Esophagus squamous epithelium (tissue), 5 donors: ENCODE measurements around the gene EHF. TPM values are rescaled to one million over a fixed set of nuclear protein-coding genes. Genes with fewer than 3 reads are reported as not detected.

Source experiments
- DNase-seq: peaks from one replicate; lab custom pipeline; 2025; lab: John Stamatoyannopoulos, UW
- H3K27ac ChIP-seq, 4 donors: fragments of 200-600 bp; sonication (generic); one replicate each; pipeline ENCODE4 v1.5.1; 2016 to 2019; ENCODE audit warnings: mild to moderate bottlenecking in 1 of 4
- H3K27me3 ChIP-seq, 4 donors: fragments of 200-600 bp; sonication (generic); 1 replicate in 3 of 4; 2 replicates in 1 of 4; pipeline versions ENCODE4 v1.5.1 to v1.6.0; 2017 to 2021; ENCODE audit warnings: antibody characterized with exemption in 1 of 4
- H3K36me3 ChIP-seq, 3 donors: fragments of 200-600 bp; sonication (generic); one replicate each; pipeline ENCODE4 v1.5.1; 2016 to 2019
- H3K4me1 ChIP-seq, 3 donors: fragments of 200-600 bp; sonication (generic); one replicate each; pipeline ENCODE4 v1.5.1; 2017 to 2019
- H3K4me3 ChIP-seq, 4 donors: fragments of 200-600 bp; sonication (generic); 1 replicate in 3 of 4; 2 replicates in 1 of 4; pipeline ENCODE4 v1.5.1; 2016 to 2019; ENCODE audit warnings: mild to moderate bottlenecking in 2 of 4, moderate library complexity in 1 of 4
- H3K9me3 ChIP-seq, 3 donors: fragments of 200-600 bp; sonication (generic); one replicate each; pipeline ENCODE4 v1.5.1; 2016 to 2019
- POLR2A ChIP-seq, 4 donors: fragments of 450-650 bp; IDR thresholded peaks; one replicate each; pipeline ENCODE4 v1.6.1; 2017; ENCODE audit warnings: antibody characterized with exemption in 4 of 4, mild to moderate bottlenecking in 4 of 4, moderate library complexity in 3 of 4
- WGBS, 2 donors: methylation state at CpG; one replicate each; pipeline ENCODE4 v1.1.5; 2018; 5-methylcytosine and 5-hydroxymethylcytosine counted together
- intact Hi-C: fragments of 100-400 bp; cut with DNase I; formaldehyde crosslinking; loops from one replicate; pipeline ENCODE4 v1.15.0; 2022
- total RNA-seq, 4 donors: library from RNA; depleted of rRNA; stranded (reverse); fragments of >200 nt; gene quantifications; one replicate each; pipeline ENCODE4 v1.1.0, GENCODE V29; 2016
- TF ChIP-seq, protein P1 (sequence below), 6 experiments: fragments of 450-650 bp in 4 of 6; fragments of 200-600 bp in 2 of 6; sonication (generic) in 2 of 6; IDR thresholded peaks; one replicate each; pipeline ENCODE4 v1.5.1; 2016 to 2019; ENCODE audit warnings: antibody characterized with exemption in 6 of 6, mild to moderate bottlenecking in 4 of 6, moderate library complexity in 4 of 6
- donor health status: DM: yes; HTN: yes; CAD: no.

The EHF gene
- total RNA-seq, 4 donors from 2014 or later = 265 to 388 (median 325) TPM

DNA sequence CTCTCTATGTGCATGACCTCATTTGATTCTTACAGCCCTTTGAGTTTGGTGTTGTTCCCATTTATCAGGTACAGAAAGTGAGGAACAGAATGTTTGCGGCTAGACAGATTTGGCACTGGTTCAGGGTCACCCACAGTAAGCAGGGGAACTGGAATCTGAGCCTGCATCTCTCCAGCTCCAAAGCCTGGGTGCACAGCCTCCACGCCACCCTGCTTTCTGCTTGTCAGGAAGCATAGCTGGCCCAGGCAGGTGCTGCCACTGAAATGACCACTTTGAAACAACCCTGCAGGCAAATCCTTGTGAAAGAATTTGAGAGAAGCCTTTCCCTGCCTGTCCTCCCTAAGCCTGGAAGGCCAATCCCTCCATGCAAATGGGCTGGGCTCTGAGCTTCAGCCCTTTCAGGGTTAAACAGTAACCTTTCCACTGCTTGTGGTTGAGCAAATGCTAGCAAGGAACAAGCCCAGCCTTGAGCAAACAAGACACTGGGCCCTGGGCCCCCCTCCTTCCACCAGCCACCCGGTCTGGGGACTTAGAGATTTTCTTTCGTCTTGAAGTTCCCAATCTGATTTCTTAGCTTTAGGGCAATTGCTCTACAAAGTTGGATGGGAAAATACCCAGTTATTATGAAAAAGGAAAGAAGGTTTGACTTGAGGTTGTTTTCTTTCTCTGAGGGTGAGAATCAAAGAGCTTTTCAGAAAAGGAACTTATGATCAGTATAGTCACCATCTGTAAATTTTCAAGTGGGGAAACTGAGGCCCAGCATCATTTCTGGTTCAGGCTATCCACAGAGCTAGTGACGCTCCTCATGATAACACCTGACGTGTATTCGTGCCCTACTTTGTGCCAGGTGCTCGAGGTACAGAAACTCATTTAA is 19.4 kb downstream of the EHF start:
- no peaks in the 10 kb centered on the region for H3K9me3 ChIP-seq
- peaks cover 0 to 4% (median 0%) of the 10 kb centered on the region in 4 donors for H3K27me3 ChIP-seq
- H3K36me3 ChIP-seq = peaks cover 0 to 51% (median 3%) of the 10 kb centered on the region in 3 donors
- TF ChIP-seq POLR2A (IDR thresholded peaks at IDR 0.05) = no peak
- DNase-seq = no peak
- peaks cover 8 to 100% (median 41%) of the 10 kb centered on the region in 3 donors for H3K4me1 ChIP-seq
- WGBS, 2 donors = 30 to 39% methylated on average over 7 to 8 of the region's 8 CpGs
- H3K4me3 ChIP-seq = peak overlapping the region in 2 of 4 donors; percentile 7 to 13
- intact Hi-C loops = no loop called here
- peak overlapping the region; percentile 60 to 93 (median 80) for H3K27ac ChIP-seq

DNA sequence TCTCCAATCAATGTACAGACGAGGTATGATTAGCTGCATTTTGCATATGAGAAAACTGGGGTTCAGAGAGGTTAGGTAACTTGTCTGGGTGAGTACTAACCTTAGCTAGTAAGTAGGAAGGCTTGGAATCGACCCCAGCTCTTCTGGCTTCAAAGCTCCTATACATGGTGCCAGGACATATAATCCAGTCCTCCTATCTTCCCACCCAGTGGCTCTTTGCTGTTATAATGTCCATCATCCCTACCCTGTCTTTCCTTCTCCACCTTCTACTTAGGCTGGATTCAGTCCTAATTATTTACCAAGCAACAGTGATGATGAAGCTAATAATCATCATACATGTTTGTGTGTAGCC is 20.0 kb downstream of the EHF start:
- peaks cover 8 to 100% (median 36%) of the 10 kb centered on the region in 3 donors for H3K4me1 ChIP-seq
- 24 to 34% methylated on average over 2 of the region's 2 CpGs for WGBS, 2 donors

DNA sequence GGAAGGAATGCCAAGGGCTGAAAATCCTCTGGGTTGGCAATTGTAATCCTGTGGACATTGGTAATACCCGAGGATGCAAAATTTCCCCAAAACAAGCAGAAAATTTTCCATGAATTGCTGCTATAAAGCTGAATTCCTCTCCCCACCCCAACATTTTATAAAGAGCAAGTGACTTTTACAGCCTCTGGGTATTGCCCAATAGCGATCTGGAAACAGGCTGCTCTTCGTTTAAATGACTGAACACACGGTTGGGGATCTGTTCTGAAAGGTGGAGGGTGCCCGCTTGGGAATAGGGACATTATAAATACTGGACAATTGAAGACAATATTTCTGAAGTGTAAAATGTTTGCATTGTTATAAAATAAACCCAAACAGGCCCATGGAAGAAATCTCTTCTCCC is 20.6 kb downstream of the EHF start:
- DNase-seq = no peak
- Histone ChIP-seq H3K4me3 (no peak overlapping the region), H3K27me3 (peaks cover 0 to 4% (median 0%) of the 10 kb centered on the region in 4 donors), H3K9me3 (no peaks in the 10 kb centered on the region), H3K4me1 (peaks cover 12 to 100% (median 34%) of the 10 kb centered on the region in 3 donors), H3K36me3 (peaks cover 0 to 63% (median 3%) of the 10 kb centered on the region in 3 donors), H3K27ac (peak overlapping the region; percentile 60 to 93 (median 80))
- TF ChIP-seq POLR2A (IDR thresholded peaks at IDR 0.05) = no peak
- TF ChIP-seq, protein P1, sequence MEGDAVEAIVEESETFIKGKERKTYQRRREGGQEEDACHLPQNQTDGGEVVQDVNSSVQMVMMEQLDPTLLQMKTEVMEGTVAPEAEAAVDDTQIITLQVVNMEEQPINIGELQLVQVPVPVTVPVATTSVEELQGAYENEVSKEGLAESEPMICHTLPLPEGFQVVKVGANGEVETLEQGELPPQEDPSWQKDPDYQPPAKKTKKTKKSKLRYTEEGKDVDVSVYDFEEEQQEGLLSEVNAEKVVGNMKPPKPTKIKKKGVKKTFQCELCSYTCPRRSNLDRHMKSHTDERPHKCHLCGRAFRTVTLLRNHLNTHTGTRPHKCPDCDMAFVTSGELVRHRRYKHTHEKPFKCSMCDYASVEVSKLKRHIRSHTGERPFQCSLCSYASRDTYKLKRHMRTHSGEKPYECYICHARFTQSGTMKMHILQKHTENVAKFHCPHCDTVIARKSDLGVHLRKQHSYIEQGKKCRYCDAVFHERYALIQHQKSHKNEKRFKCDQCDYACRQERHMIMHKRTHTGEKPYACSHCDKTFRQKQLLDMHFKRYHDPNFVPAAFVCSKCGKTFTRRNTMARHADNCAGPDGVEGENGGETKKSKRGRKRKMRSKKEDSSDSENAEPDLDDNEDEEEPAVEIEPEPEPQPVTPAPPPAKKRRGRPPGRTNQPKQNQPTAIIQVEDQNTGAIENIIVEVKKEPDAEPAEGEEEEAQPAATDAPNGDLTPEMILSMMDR (IDR thresholded peaks at IDR 0.05) = no peak
- intact Hi-C loops = no loop called here
- 28 to 47% methylated on average over 5 of the region's 5 CpGs for WGBS, 2 donors

More for the DNA sequence above, 20.0 kb downstream of the EHF start:
- H3K4me3 ChIP-seq = peak overlapping the region in 1 of 4 donors; percentile 7
- peak overlapping the region; percentile 60 to 93 (median 80) for H3K27ac ChIP-seq
- H3K9me3 ChIP-seq = no peaks in the 10 kb centered on the region
- H3K27me3 ChIP-seq = peaks cover 0 to 4% (median 0%) of the 10 kb centered on the region in 4 donors
- no peak for DNase-seq
- no peak for TF ChIP-seq POLR2A (IDR thresholded peaks at IDR 0.05)
- TF ChIP-seq, protein P1 (IDR thresholded peaks at IDR 0.05) = no peak
- peaks cover 0 to 57% (median 3%) of the 10 kb centered on the region in 3 donors for H3K36me3 ChIP-seq
- intact Hi-C loops = no loop called here

DNA sequence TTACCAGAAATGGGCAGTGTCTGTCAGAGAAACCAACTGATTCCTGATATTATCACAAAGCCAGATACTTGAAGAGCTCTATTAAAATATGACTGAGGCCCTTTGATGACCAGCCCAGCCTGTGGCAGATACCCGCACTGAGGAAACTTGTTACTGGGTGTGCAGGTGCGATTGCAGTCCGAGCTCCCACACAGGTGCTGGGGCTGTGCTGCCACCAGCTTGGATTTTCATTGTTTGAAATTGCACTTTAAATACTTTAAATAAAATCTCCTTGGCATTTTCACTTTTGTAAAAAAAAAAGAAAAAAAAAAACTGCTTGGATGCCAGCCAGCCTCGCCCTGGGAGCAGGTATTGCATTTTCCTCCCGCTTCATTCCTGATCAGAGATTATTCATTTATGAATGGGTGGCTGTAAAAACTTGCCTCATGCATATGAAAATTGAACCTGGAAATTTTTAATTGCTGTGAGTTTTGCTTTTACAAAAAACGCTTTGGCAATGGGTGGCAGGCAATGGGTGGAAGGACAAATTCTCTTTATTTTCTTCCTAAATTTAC is 21.2 kb downstream of the EHF start:
- intact Hi-C loops = no loop called here
- peaks cover 0 to 4% (median 0%) of the 10 kb centered on the region in 4 donors for H3K27me3 ChIP-seq
- no peak overlapping the region for H3K4me3 ChIP-seq
- 24 to 46% methylated on average over 6 of the region's 6 CpGs for WGBS, 2 donors
- H3K36me3 ChIP-seq = peaks cover 0 to 69% (median 3%) of the 10 kb centered on the region in 3 donors
- H3K9me3 ChIP-seq = no peaks in the 10 kb centered on the region
- TF ChIP-seq POLR2A (IDR thresholded peaks at IDR 0.05) = no peak
- TF ChIP-seq, protein P1 (IDR thresholded peaks at IDR 0.05) = no peak
- DNase-seq = no peak
- peak overlapping the region; percentile 60 to 93 (median 80) for H3K27ac ChIP-seq
- H3K4me1 ChIP-seq = peaks cover 13 to 100% (median 35%) of the 10 kb centered on the region in 3 donors

DNA sequence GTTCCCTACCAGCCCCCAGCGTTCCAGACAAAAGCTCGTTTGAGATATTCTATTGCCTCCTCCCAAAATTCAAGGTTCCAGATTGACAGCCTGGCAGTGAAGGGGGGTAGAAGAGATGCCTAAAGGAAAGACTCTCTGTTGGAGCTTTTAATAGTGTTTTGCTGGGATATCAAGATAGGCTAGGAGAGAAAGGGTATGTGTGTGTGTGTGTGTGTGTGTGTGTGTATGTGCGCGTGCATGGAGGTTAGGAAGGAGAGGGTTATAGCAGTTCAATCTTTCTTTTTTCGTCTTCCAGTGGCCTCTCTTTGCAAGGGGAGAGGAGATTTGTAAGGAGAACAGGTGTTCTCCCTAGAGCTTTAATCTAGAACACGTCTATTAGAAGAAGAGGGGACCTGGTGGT is 22.0 kb downstream of the EHF start:
- Histone ChIP-seq H3K9me3 (no peaks in the 10 kb centered on the region), H3K4me3 (peak overlapping the region in 1 of 4 donors; percentile 22), H3K36me3 (peaks cover 0 to 77% (median 3%) of the 10 kb centered on the region in 3 donors), H3K4me1 (peaks cover 13 to 100% (median 35%) of the 10 kb centered on the region in 3 donors), H3K27me3 (peaks cover 0 to 4% (median 0%) of the 10 kb centered on the region in 4 donors), H3K27ac (peak overlapping the region; percentile 32 to 93 (median 80))
- intact Hi-C loops = no loop called here
- no peak for TF ChIP-seq POLR2A (IDR thresholded peaks at IDR 0.05)
- TF ChIP-seq, protein P1 (IDR thresholded peaks at IDR 0.05) = no peak
- 51 to 55% methylated on average over 6 of the region's 6 CpGs for WGBS, 2 donors
- no peak for DNase-seq
